Measurements from ENCODE around the gene TPMT.

DNA sequence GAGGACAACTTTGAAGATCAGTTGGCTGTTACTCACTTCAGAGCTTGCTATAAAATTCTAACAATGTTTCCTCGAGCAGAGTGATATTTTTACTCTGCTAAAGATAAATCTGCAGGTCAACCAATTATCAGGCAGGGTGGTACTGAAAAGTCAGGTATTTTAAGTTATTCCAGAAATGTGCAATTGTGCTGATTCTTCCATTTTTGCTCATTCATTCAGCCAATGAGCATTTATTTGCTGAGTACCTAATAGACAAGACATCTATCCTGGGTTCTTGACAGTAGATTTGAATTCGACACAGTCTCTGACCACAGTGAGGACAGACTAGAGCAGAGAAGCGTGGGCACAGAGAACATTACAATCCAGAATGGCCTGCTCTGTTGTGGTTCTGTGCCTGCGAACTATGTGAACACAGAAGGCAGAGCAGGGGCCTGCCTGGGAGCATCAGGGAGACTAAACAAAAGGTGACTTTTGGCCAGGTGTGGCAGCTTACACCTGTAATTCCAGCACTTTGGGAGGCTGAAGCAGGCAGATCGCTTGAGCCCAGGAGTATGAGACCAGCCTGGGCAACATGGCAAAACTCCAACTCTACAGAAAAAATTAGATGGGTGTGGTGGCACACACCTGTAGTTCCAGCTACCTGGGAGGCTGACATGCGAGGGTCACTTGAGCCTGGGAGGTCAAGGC is 14.8 kb downstream of the TPMT start:
- TF ChIP-seq, protein P1, sequence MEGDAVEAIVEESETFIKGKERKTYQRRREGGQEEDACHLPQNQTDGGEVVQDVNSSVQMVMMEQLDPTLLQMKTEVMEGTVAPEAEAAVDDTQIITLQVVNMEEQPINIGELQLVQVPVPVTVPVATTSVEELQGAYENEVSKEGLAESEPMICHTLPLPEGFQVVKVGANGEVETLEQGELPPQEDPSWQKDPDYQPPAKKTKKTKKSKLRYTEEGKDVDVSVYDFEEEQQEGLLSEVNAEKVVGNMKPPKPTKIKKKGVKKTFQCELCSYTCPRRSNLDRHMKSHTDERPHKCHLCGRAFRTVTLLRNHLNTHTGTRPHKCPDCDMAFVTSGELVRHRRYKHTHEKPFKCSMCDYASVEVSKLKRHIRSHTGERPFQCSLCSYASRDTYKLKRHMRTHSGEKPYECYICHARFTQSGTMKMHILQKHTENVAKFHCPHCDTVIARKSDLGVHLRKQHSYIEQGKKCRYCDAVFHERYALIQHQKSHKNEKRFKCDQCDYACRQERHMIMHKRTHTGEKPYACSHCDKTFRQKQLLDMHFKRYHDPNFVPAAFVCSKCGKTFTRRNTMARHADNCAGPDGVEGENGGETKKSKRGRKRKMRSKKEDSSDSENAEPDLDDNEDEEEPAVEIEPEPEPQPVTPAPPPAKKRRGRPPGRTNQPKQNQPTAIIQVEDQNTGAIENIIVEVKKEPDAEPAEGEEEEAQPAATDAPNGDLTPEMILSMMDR (IDR thresholded peaks at IDR 0.05) = no peak
- no peak for TF ChIP-seq POLR2A (IDR thresholded peaks at IDR 0.05)
- TF ChIP-seq POLR2AphosphoS5 (IDR thresholded peaks at IDR 0.05; ENCODE audit: insufficient read depth in 1 of 2, low read depth in 1 of 2) = no peak

Measured in vagina (tissue), 2 donors.